Endodermal cell (in vitro differentiated cells): ENCODE data around the gene P3H4. TPM values are rescaled to one million over a fixed set of nuclear protein-coding genes. Genes with fewer than 3 reads are reported as not detected.

Experiments
- DNase-seq: peaks from one replicate; pipeline ENCODE4 v3.0.0-alpha.2; 2017
- H3K27ac ChIP-seq: 2 replicates; pipeline ENCODE4 v1.5.1; 2013; ENCODE audit warnings: mild to moderate bottlenecking, low read depth, low read length, moderate library complexity
- H3K27me3 ChIP-seq: 2 replicates; pipeline ENCODE4 v1.6.1; 2013; ENCODE audit warnings: mild to moderate bottlenecking, low read length, moderate library complexity; ENCODE audit not compliant: insufficient read depth, control insufficient read depth, poor library complexity, severe bottlenecking
- H3K36me3 ChIP-seq: 2 replicates; pipeline ENCODE4 v1.7.0; 2013; ENCODE audit warnings: mild to moderate bottlenecking, low read length, moderate library complexity; ENCODE audit not compliant: control insufficient read depth, insufficient read depth
- H3K4me1 ChIP-seq: one replicate; pipeline ENCODE4 v1.7.0; 2013; ENCODE audit warnings: low read length; ENCODE audit not compliant: control insufficient read depth, insufficient read depth
- H3K4me3 ChIP-seq: 2 replicates; pipeline ENCODE4 v1.5.1; 2013; ENCODE audit warnings: mild to moderate bottlenecking, low read length, moderate library complexity
- H3K9ac ChIP-seq: 2 replicates; pipeline ENCODE4 v1.6.1; 2013; ENCODE audit warnings: mild to moderate bottlenecking, low read length, moderate library complexity; ENCODE audit not compliant: poor library complexity, severe bottlenecking; ENCODE audit errors: extremely low read depth
- H3K9me3 ChIP-seq: 2 replicates; pipeline ENCODE4 v1.6.1; 2013; ENCODE audit warnings: mild to moderate bottlenecking, low read length, moderate library complexity; ENCODE audit not compliant: control insufficient read depth
- H3K27ac Mint-ChIP-seq: 2 replicates; pipeline ENCODE4 v1.8.0; 2020; ENCODE audit warnings: mixed read lengths
- H3K27me3 Mint-ChIP-seq: 2 replicates; pipeline ENCODE4 v1.8.0; 2021; ENCODE audit warnings: mild to moderate bottlenecking, mixed read lengths; ENCODE audit not compliant: insufficient read depth
- H3K36me3 Mint-ChIP-seq: 2 replicates; pipeline ENCODE4 v1.8.0; 2020; ENCODE audit warnings: low read depth, mixed read lengths
- H3K4me1 Mint-ChIP-seq: 2 replicates; pipeline ENCODE4 v1.8.0; 2020; ENCODE audit warnings: mixed read lengths
- H3K4me3 Mint-ChIP-seq: 2 replicates; pipeline ENCODE4 v1.8.0; 2020; ENCODE audit warnings: mild to moderate bottlenecking, moderate library complexity, mixed read lengths
- H3K9me3 Mint-ChIP-seq: 2 replicates; pipeline ENCODE4 v1.8.0; 2020; ENCODE audit warnings: mild to moderate bottlenecking, mixed read lengths
- WGBS, 2 experiments: methylation state at CpG; one replicate each; pipeline versions ENCODE4 v1.1.5 to v1.1.7; 2013; ENCODE audit warnings: missing lambda C conversion rate in 2 of 2, mixed read lengths in 1 of 2; ENCODE audit not compliant: insufficient coverage in 1 of 2, insufficient read length in 1 of 2; 5-methylcytosine and 5-hydroxymethylcytosine counted together
- total RNA-seq, 2 donors: library from RNA; stranded (reverse); fragmentation: NEBNext Ultra II Directional in 1 of 2; extraction: Animal tissue kit (Norgen Biotek cat#: 25700) in 1 of 2; gene quantifications; 2 replicates in 1 of 2; 3 replicates in 1 of 2; pipeline ENCODE4 v1.2.1, GENCODE V29; 2021
- TF ChIP-seq, protein P1 (sequence below): fragments of 200-600 bp; sonication (generic); conservative IDR thresholded peaks from 2 replicates; pipeline ENCODE4 v1.5.0; 2021; ENCODE audit warnings: antibody characterized with exemption, mild to moderate bottlenecking

Gene P3H4
- total RNA-seq, 2 donors from 2014 or later = 23.9 to 40.6 TPM

DNA sequence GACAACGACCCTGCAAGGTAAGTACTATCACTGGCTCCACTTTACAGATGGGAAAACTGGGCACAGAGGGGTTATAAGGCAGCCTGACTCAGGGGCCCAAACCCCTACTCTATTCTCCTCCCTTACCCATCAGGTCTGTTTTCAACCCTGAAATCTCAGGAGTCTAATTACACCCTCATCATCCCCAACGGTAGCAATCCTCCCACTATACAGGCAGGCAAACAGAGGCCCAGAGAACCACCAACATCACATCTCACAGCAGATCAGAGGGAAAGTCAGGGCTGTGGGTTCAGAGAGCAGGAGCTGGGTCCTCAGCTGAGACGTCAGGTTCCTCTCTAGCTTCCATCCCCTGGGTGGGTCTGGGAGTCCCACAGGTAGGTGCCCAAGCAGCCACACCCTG is 41.8 kb downstream of the P3H4 start:
- Mint-ChIP-seq H3K27me3 (no peaks in the 10 kb centered on the region), H3K27ac (peak overlapping the region; percentile 21), H3K4me1 (peaks cover 8% of the 10 kb centered on the region), H3K36me3 (peaks cover 72% of the 10 kb centered on the region), H3K9me3 (no peaks in the 10 kb centered on the region), H3K4me3 (no peak overlapping the region)
- Histone ChIP-seq H3K27me3 (no peaks in the 10 kb centered on the region), H3K9me3 (no peaks in the 10 kb centered on the region), H3K4me3 (no peak overlapping the region), H3K27ac (no peak overlapping the region), H3K9ac (no peak overlapping the region), H3K4me1 (no peaks in the 10 kb centered on the region), H3K36me3 (peaks cover 74% of the 10 kb centered on the region)
- WGBS, 2 experiments = 96 to 100% methylated on average over 2 to 3 of the region's 3 CpGs
- no peak for DNase-seq
- TF ChIP-seq, protein P1, sequence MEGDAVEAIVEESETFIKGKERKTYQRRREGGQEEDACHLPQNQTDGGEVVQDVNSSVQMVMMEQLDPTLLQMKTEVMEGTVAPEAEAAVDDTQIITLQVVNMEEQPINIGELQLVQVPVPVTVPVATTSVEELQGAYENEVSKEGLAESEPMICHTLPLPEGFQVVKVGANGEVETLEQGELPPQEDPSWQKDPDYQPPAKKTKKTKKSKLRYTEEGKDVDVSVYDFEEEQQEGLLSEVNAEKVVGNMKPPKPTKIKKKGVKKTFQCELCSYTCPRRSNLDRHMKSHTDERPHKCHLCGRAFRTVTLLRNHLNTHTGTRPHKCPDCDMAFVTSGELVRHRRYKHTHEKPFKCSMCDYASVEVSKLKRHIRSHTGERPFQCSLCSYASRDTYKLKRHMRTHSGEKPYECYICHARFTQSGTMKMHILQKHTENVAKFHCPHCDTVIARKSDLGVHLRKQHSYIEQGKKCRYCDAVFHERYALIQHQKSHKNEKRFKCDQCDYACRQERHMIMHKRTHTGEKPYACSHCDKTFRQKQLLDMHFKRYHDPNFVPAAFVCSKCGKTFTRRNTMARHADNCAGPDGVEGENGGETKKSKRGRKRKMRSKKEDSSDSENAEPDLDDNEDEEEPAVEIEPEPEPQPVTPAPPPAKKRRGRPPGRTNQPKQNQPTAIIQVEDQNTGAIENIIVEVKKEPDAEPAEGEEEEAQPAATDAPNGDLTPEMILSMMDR = no peak

DNA sequence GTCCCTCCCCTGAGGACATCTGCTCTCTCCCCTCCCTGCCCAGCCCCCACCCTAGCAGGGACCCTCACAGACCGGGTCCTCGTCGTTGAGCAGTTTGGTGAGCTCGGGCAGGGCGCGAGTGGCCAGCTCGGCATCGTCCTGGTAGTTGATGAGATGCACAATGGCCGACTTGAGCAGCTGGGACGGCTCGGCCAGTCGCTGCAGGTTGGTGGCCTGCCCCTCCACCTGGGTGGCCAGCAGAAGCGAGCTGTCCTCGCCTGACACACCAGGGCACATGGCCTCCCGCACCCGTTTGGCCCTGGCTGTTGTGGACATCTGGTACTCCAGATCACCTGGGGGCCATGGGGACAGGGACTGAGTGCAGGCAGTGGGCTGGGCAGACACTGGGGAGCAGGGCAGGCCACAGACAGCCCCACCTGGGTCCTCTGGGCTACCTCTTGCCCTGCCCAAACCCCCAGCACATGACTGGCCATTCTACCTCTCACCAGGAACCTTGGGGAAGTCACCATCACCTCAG is 42.3 kb downstream of the P3H4 start:
- H3K27ac ChIP-seq = no peak overlapping the region
- no peak overlapping the region for H3K9ac ChIP-seq
- H3K27ac Mint-ChIP-seq = no peak overlapping the region
- no peaks in the 10 kb centered on the region for H3K9me3 ChIP-seq
- DNase-seq = no peak
- 95% methylated on average over 9 to 16 of the region's 16 CpGs for WGBS, 2 experiments
- H3K27me3 ChIP-seq = no peaks in the 10 kb centered on the region
- no peaks in the 10 kb centered on the region for H3K27me3 Mint-ChIP-seq
- H3K4me1 ChIP-seq = no peaks in the 10 kb centered on the region
- H3K36me3 Mint-ChIP-seq = peaks cover 75% of the 10 kb centered on the region
- H3K4me3 Mint-ChIP-seq = no peak overlapping the region
- no peaks in the 10 kb centered on the region for H3K9me3 Mint-ChIP-seq
- H3K4me1 Mint-ChIP-seq = peaks cover 8% of the 10 kb centered on the region
- TF ChIP-seq, protein P1 = no peak
- no peak overlapping the region for H3K4me3 ChIP-seq
- peaks cover 79% of the 10 kb centered on the region for H3K36me3 ChIP-seq

DNA sequence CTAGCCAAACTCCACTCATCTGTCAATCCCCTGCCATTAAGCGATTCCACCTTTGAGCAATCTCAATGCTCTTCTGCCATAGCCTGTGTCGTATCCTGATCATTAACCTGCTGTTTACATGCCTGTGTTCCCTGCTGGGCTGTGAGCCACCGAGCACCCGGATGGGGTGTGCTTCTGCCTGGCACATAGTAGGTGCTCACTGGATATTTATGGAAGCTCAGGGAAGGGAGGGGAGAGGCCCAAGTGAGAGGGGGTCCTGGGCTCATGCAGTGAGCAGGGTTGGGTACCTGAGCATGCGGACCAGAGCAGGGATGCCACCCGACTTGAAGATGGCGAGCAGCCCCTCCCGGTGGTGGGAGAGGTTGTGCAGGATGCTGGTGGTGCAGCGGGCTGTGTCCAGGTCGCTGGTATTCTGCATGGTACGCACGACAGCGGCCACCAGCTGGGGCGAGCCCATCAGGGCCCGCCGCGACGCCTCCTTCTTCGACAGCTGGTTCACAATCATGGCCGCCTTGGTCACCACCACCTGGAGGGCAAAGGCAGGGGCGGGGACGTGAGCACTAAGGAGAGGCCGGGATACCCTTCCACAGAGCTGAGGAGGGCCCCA is 43.0 kb downstream of the P3H4 start:
- Histone ChIP-seq H3K36me3 (peaks cover 83% of the 10 kb centered on the region), H3K4me1 (no peaks in the 10 kb centered on the region), H3K9ac (no peak overlapping the region), H3K27ac (no peak overlapping the region), H3K4me3 (no peak overlapping the region), H3K27me3 (no peaks in the 10 kb centered on the region), H3K9me3 (no peaks in the 10 kb centered on the region)
- TF ChIP-seq, protein P1 = no peak
- WGBS, 2 experiments = 97% methylated on average over 16 to 23 of the region's 23 CpGs
- H3K36me3 Mint-ChIP-seq = peaks cover 79% of the 10 kb centered on the region
- no peaks in the 10 kb centered on the region for H3K27me3 Mint-ChIP-seq
- peak overlapping the region; percentile 4 for H3K27ac Mint-ChIP-seq
- no peak for DNase-seq
- peaks cover 6% of the 10 kb centered on the region for H3K4me1 Mint-ChIP-seq
- no peak overlapping the region for H3K4me3 Mint-ChIP-seq
- H3K9me3 Mint-ChIP-seq = no peaks in the 10 kb centered on the region
